GM18867 (cell line): ENCODE results near the gene ABCG1.

ENCODE experiments used
- ATAC-seq: cut with Tn5 transposase; IDR thresholded peaks from one replicate; pipeline ENCODE4 v1.9.1; 2021; ENCODE audit warnings: mild to moderate bottlenecking, moderate library complexity; ENCODE audit not compliant: unreplicated experiment

The ABCG1 gene

GRCh38 chr21:42317826-42318746, 99.1 kb downstream of the ABCG1 start:
- ATAC-seq = no peak

- no peak for ATAC-seq
These were observed 100.4 kb downstream of the ABCG1 start for GRCh38 chr21:42319376-42319775.

GRCh38 chr21:42319851-42320572, 101.1 kb downstream of the ABCG1 start:
- ATAC-seq = no peak

GRCh38 chr21:42320791-42321190, 101.9 kb downstream of the ABCG1 start:
- ATAC-seq = no peak

GRCh38 chr21:42321231-42321630, 102.3 kb downstream of the ABCG1 start:
- ATAC-seq = no peak

GRCh38 chr21:42321845-42322244, 102.9 kb downstream of the ABCG1 start:
- no peak for ATAC-seq

GRCh38 chr21:42324896-42325295, 106.0 kb downstream of the ABCG1 start:
- ATAC-seq = no peak

- ATAC-seq = no peak
These were observed 111.7 kb downstream of the ABCG1 start for GRCh38 chr21:42330380-42331371.

GRCh38 chr21:42331660-42332059, 112.7 kb downstream of the ABCG1 start:
- ATAC-seq = no peak

- ATAC-seq = no peak
These were observed 113.8 kb downstream of the ABCG1 start for GRCh38 chr21:42332557-42333317.

GRCh38 chr21:42336054-42336453, 117.1 kb downstream of the ABCG1 start:
- ATAC-seq = no peak

- no peak for ATAC-seq
These were observed 118.3 kb downstream of the ABCG1 start for GRCh38 chr21:42337276-42337675.

- no peak for ATAC-seq
These were observed 119.1 kb downstream of the ABCG1 start for GRCh38 chr21:42337830-42338728.

- no peak for ATAC-seq
These were observed 120.1 kb downstream of the ABCG1 start for GRCh38 chr21:42338729-42339715.

- no peak for ATAC-seq
These were observed 121.5 kb downstream of the ABCG1 start for GRCh38 chr21:42340187-42341050.

- ATAC-seq = no peak
These were observed 123.0 kb downstream of the ABCG1 start for GRCh38 chr21:42341776-42342542.
